HepG2 (cell line): ENCODE data around the gene SRD5A3. TPM values are rescaled to one million over a fixed set of nuclear protein-coding genes. Genes with fewer than 3 reads are reported as not detected.

Source experiments
- ATAC-seq: fragments of 200-7000 bp; cut with Tn5 transposase; 3 replicates; pipeline ENCODE4 v1.9.1; 2020; ENCODE audit warnings: mild to moderate bottlenecking, moderate library complexity
- BruUV-seq: library from RNA; stranded (reverse); fragments of 400-500 nt; replicated peaks from 2 replicates; lab custom pipeline; 2021; lab: Mats Ljungman, UMichigan
- CTCF ChIA-PET: fragments of 300-600 bp; formaldehyde crosslinking; extraction: SDS; loops from one replicate; lab custom pipeline; 2021; ENCODE audit warnings: low total read pairs, inconsistent platforms, low intra/inter-chr PET ratio; lab: Yijun Ruan, JAX
- POLR2A ChIA-PET: fragments of 350-600 bp; sonication (Branson Sonifier 250); formaldehyde crosslinking; loops from one replicate; lab custom pipeline; 2020; ENCODE audit warnings: antibody characterized with exemption, inconsistent platforms; lab: Yijun Ruan, JAX
- DNase-seq: peaks from one replicate; pipeline ENCODE4 v3.0.0-alpha.2; 2015; ENCODE audit warnings: low spot score
- FAIRE-seq: peaks from 3 replicates; lab custom pipeline; 2011; peaks lifted over from hg19 to GRCh38; lab: Jason Lieb, UNC
- H2AFZ ChIP-seq: one replicate; pipeline ENCODE4 v1.6.1; 2011; ENCODE audit warnings: low read length, inconsistent platforms
- H3K27ac ChIP-seq: fragments of 300-600 bp; 3 replicates; pipeline ENCODE4 v1.8.0; 2011; ENCODE audit warnings: mixed run types, mild to moderate bottlenecking, mixed read lengths, low read length, inconsistent platforms; ENCODE audit not compliant: insufficient read depth; ENCODE audit errors: extremely low read length
- H3K27me3 ChIP-seq, 2 experiments: fragments of 200-600 bp in 1 of 2; 2 replicates in 1 of 2; 3 replicates in 1 of 2; pipeline versions ENCODE4 v1.6.0 to v1.8.0; 2011; ENCODE audit warnings: low read length in 2 of 2, mild to moderate bottlenecking in 2 of 2, moderate library complexity in 2 of 2, inconsistent platforms in 1 of 2; ENCODE audit not compliant: insufficient read depth in 2 of 2, control insufficient read depth in 1 of 2
- H3K36me3 ChIP-seq, 2 experiments: fragments of 200-600 bp in 1 of 2; replicated peaks in 1 of 2; 2 replicates in 1 of 2; 3 replicates in 1 of 2; pipeline versions ENCODE4 v1.5.1 to v1.8.0; 2011; ENCODE audit warnings: low read length in 2 of 2, inconsistent platforms in 1 of 2; ENCODE audit not compliant: insufficient read depth in 2 of 2, control insufficient read depth in 1 of 2
- H3K4me1 ChIP-seq: 2 replicates; pipeline ENCODE4 v1.5.1; 2012; ENCODE audit warnings: low read length, inconsistent platforms; ENCODE audit not compliant: insufficient read depth
- H3K4me2 ChIP-seq: 2 replicates; pipeline ENCODE4 v1.6.0; 2011; ENCODE audit warnings: low read depth, low read length, inconsistent platforms
- H3K4me3 ChIP-seq, 3 experiments: fragments of 200-600 bp in 1 of 3; sonication (generic), shearing (Covaris generic) in 1 of 3; replicated peaks in 1 of 3; 2 replicates each; pipeline ENCODE4 v1.5.1; 2011 to 2016; ENCODE audit warnings: low read length in 3 of 3, inconsistent platforms in 2 of 3, low read depth in 2 of 3, mild to moderate bottlenecking in 2 of 3, control low read depth in 1 of 3, mixed read lengths in 1 of 3; ENCODE audit not compliant: insufficient read depth in 1 of 3
- H3K79me2 ChIP-seq: one replicate; pipeline ENCODE4 v1.6.1; 2011; ENCODE audit warnings: low read length, inconsistent platforms; ENCODE audit not compliant: insufficient read depth
- H3K9ac ChIP-seq: 2 replicates; pipeline ENCODE4 v1.6.0; 2011; ENCODE audit warnings: mild to moderate bottlenecking, low read depth, low read length, inconsistent platforms; ENCODE audit not compliant: insufficient read depth
- H3K9me3 ChIP-seq: 2 replicates; pipeline ENCODE4 v1.5.1; 2012; ENCODE audit warnings: mild to moderate bottlenecking, low read length
- H4K20me1 ChIP-seq: 2 replicates; pipeline ENCODE4 v1.6.0; 2011; ENCODE audit warnings: inconsistent platforms, mild to moderate bottlenecking, low read length, moderate library complexity; ENCODE audit not compliant: insufficient read depth
- STAG1 ChIP-seq: sonication (generic); formaldehyde crosslinking; IDR thresholded peaks from 2 replicates; pipeline ENCODE4 v1.4.0; 2020; ENCODE audit warnings: missing genetic modification reagents
- WIZ ChIP-seq: sonication (generic); formaldehyde crosslinking; IDR thresholded peaks from 2 replicates; pipeline ENCODE4 v1.5.1; 2020; ENCODE audit warnings: mild to moderate bottlenecking, missing genetic modification reagents
- ZNF17 ChIP-seq: sonication (generic); formaldehyde crosslinking; IDR thresholded peaks from 2 replicates; pipeline ENCODE4 v1.5.0; 2020; ENCODE audit warnings: mild to moderate bottlenecking, missing genetic modification reagents
- ZNF180 ChIP-seq: sonication (generic); formaldehyde crosslinking; IDR thresholded peaks from 2 replicates; pipeline ENCODE4 v1.4.0; 2020; ENCODE audit warnings: low read depth, missing genetic modification reagents, borderline replicate concordance
- WGBS: methylation state at CpG from one replicate; pipeline ENCODE4 v1.1.6; 2017; ENCODE audit warnings: low lambda C conversion rate; 5-methylcytosine and 5-hydroxymethylcytosine counted together
- in situ Hi-C: cut with HindIII; loops from 2 replicates; pipeline ENCODE4 v1.10.0; 2017; ENCODE audit warnings: low pct_unique_long_range_greater_than_20kb; ENCODE audit not compliant: extremely low pct_ligation_motif_present
- intact Hi-C: fragments of 100-400 bp; cut with micrococcal nuclease; formaldehyde crosslinking; loops from one replicate; pipeline ENCODE4 v1.10.0; 2022; ENCODE audit not compliant: unreplicated experiment
- polyA plus RNA-seq, 8 experiments: library from polyadenylated mRNA; depleted of rRNA in 3 of 8; stranded (reverse) in 7 of 8; unstranded in 1 of 8; fragments of >200 nt; fragmentation: Illumina TruSeq in 4 of 8; extraction: Trizol in 4 of 8; gene quantifications; 2 replicates each; pipeline versions ENCODE4 v1.2.1 to v1.2.3, GENCODE V29; 2011 to 2016; ENCODE audit warnings: low read depth in 4 of 8, missing spikeins in 1 of 8, mixed read lengths in 1 of 8; ENCODE audit not compliant: insufficient read depth in 1 of 8
- total RNA-seq, 5 experiments: library from RNA; depleted of rRNA; stranded (reverse); fragments of >200 nt; fragmentation: Illumina TruSeq; extraction: Trizol; gene quantifications; 2 replicates each; pipeline ENCODE4 v1.2.3, GENCODE V29; 2016; ENCODE audit warnings: low read depth in 1 of 5
- TF ChIP-seq, protein P1 (sequence below): sonication (generic); formaldehyde crosslinking; IDR thresholded peaks from 2 replicates; pipeline ENCODE4 v1.5.0; 2020; ENCODE audit warnings: mild to moderate bottlenecking, missing genetic modification reagents, moderate library complexity
- TF ChIP-seq, protein P2 (sequence below): sonication (generic); formaldehyde crosslinking; IDR thresholded peaks from 2 replicates; pipeline ENCODE4 v1.8.0; 2022; ENCODE audit warnings: mild to moderate bottlenecking, missing genetic modification reagents, borderline replicate concordance

The SRD5A3 gene
- total and polyA plus RNA-seq, 2 of the 13 experiments (the other 11 are each of a cell fraction or from before 2014, with no cell fraction given) = 12.4 to 18.4 TPM

DNA sequence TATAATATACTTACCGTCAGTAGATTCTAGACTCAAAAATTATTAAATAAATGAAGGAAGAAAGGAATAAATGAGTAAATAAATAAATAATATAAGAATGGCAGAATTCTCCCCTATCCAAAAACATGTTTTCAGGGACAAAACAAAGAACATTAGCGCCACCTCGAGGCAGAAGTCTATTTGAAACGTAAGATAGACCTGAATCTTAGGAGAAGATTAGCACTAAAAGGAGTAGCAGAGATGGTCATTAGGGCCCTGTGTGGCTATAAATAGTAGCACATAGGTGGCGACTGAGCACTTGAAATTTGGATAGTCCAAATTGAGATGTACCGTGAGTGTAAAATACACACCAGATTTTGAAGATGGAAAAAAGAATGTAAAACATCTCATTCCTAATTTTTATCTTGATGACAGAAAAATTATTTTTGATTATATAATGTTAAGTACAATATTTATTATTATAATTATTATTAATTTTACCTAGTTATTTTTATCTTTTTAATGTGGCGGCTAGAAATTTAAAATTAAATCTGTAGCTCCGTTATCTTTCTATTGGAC, 24.3 kb upstream of the SRD5A3 start:
- FAIRE-seq (no peak), DNase-seq (peak; percentile 59), ATAC-seq (peak; percentile 34; the same call in 1 of the 3 replicates)
- no peak for TF ChIP-seq ZNF17
- TF ChIP-seq STAG1 (CRISPR knock-in tag) = peak; percentile 74
- TF ChIP-seq, protein P1, sequence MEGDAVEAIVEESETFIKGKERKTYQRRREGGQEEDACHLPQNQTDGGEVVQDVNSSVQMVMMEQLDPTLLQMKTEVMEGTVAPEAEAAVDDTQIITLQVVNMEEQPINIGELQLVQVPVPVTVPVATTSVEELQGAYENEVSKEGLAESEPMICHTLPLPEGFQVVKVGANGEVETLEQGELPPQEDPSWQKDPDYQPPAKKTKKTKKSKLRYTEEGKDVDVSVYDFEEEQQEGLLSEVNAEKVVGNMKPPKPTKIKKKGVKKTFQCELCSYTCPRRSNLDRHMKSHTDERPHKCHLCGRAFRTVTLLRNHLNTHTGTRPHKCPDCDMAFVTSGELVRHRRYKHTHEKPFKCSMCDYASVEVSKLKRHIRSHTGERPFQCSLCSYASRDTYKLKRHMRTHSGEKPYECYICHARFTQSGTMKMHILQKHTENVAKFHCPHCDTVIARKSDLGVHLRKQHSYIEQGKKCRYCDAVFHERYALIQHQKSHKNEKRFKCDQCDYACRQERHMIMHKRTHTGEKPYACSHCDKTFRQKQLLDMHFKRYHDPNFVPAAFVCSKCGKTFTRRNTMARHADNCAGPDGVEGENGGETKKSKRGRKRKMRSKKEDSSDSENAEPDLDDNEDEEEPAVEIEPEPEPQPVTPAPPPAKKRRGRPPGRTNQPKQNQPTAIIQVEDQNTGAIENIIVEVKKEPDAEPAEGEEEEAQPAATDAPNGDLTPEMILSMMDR (CRISPR knock-in tag) = peak; percentile 62
- WGBS = 8% methylated on average over 8 of the region's 8 CpGs
- no peaks in the 10 kb centered on the region for H3K9me3 ChIP-seq
- ChIA-PET CTCF (interaction anchor here (1.4 to 2.3 kb wide), 3 partner anchors 25 to 350 kb away, joined by 3 to 17 read pairs (median 7); partner anchors contain the start of gene SRD5A3), POLR2A (no interaction called here)
- H3K4me3 ChIP-seq = no peak overlapping the region
- H3K27ac ChIP-seq = no peak overlapping the region
- H3K27me3 ChIP-seq = peaks cover 0 to 5% of the 10 kb centered on the region in 2 experiments; a peak in 1 of 5 replicates
- intact Hi-C loops (loop anchor here (1.0 kb wide), 2 partner anchors 137 to 350 kb away; no protein-coding TSS in a partner anchor), in situ Hi-C loops (loop anchor here (5.0 to 25.0 kb wide), 2 partner anchors 344 to 634 kb away; no protein-coding TSS in a partner anchor)
- BruUV-seq = no TSS peak
- H3K9ac ChIP-seq = no peak overlapping the region
- H2AFZ ChIP-seq = no peak overlapping the region
- no peaks in the 10 kb centered on the region for H3K4me1 ChIP-seq
- H3K4me2 ChIP-seq = no peak overlapping the region
- H4K20me1 ChIP-seq = no peaks in the 10 kb centered on the region
- no peaks in the 10 kb centered on the region for H3K79me2 ChIP-seq
- H3K36me3 ChIP-seq = no peaks in the 10 kb centered on the region

DNA sequence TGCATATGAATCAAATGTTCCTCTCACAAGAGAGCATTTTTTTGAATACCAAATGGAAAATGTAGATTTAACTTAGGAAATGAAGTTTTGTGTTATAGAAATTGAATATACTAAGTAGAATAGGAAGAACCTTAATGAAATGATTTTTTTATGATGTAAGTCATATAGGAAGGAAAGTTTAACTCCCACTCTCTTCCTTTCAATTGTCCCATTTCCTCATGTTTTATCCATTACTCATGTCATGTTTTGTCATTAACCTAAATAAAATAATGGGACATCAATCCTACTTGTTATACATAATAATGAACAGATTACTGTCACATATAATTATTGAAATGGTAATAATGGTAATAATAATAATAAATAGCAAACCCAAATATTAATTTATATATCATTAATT, 22.7 kb upstream of the SRD5A3 start:
- TF ChIP-seq WIZ (CRISPR knock-in tag) (no peak), ZNF180 (no peak)
- TF ChIP-seq, protein P2, sequence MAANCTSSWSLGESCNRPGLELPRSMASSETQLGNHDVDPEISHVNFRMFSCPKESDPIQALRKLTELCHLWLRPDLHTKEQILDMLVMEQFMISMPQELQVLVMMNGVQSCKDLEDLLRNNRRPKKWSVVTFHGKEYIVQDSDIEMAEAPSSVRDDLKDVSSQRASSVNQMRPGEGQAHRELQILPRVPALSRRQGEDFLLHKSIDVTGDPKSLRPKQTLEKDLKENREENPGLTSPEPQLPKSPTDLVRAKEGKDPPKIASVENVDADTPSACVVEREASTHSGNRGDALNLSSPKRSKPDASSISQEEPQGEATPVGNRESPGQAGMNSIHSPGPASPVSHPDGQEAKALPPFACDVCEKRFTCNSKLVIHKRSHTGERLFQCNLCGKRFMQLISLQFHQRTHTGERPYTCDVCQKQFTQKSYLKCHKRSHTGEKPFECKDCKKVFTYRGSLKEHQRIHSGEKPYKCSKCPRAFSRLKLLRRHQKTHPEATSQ (CRISPR knock-in tag) = no peak
- ATAC-seq = no peak
- H3K4me3 ChIP-seq = no peak overlapping the region
- H3K4me1 ChIP-seq = no peaks in the 10 kb centered on the region
- no peak overlapping the region for H2AFZ ChIP-seq
- no TSS peak for BruUV-seq
- intact Hi-C loops = no loop called here
- ChIA-PET CTCF (no interaction called here), POLR2A (no interaction called here)
- H3K36me3 ChIP-seq = no peaks in the 10 kb centered on the region
- H3K27me3 ChIP-seq = peaks cover 0 to 5% of the 10 kb centered on the region in 2 experiments; a peak in 1 of 5 replicates
- no peaks in the 10 kb centered on the region for H3K79me2 ChIP-seq
- H3K4me2 ChIP-seq = no peak overlapping the region
- H3K9me3 ChIP-seq = no peaks in the 10 kb centered on the region
- no peak overlapping the region for H3K9ac ChIP-seq
- no peak for DNase-seq
- FAIRE-seq = no peak
- in situ Hi-C loops = loop anchor here (5.0 to 25.0 kb wide), 2 partner anchors 346 to 636 kb away; no protein-coding TSS in a partner anchor
- H4K20me1 ChIP-seq = no peaks in the 10 kb centered on the region
- H3K27ac ChIP-seq = no peak overlapping the region
